WTC11 (cell line): ENCODE data around the gene RNF103. TPM values are rescaled to one million over a fixed set of nuclear protein-coding genes. Genes with fewer than 3 reads are reported as not detected.

Source experiments
- ATAC-seq: fragments of 200-7000 bp; cut with Tn5 transposase; 2 replicates; pipeline ENCODE4 v1.10.0; 2021; ENCODE audit warnings: mild to moderate bottlenecking, moderate library complexity
- CTCF ChIA-PET: fragments of 300-600 bp; sonication (Branson Sonifier 250); formaldehyde crosslinking; loops from one replicate; lab custom pipeline; 2021; ENCODE audit warnings: antibody characterized with exemption; lab: Charles Lee
- POLR2A ChIA-PET: fragments of 350-600 bp; sonication (Branson Sonifier 250); formaldehyde crosslinking; loops from one replicate; lab custom pipeline; 2021; ENCODE audit warnings: antibody characterized with exemption; lab: Charles Lee
- DNase-seq: peaks from one replicate; pipeline ENCODE4 v3.0.0; 2021; ENCODE audit warnings: low spot score
- H3K27ac Mint-ChIP-seq: 2 replicates; pipeline ENCODE4 v1.8.0; 2021; ENCODE audit warnings: mixed read lengths
- H3K27me3 Mint-ChIP-seq: 2 replicates; pipeline ENCODE4 v1.8.0; 2021; ENCODE audit warnings: low read depth, mild to moderate bottlenecking, moderate library complexity, mixed read lengths
- H3K36me3 Mint-ChIP-seq: 2 replicates; pipeline ENCODE4 v1.8.0; 2021; ENCODE audit warnings: mixed read lengths
- H3K4me1 Mint-ChIP-seq: 2 replicates; pipeline ENCODE4 v1.8.0; 2022; ENCODE audit warnings: mixed read lengths
- H3K4me3 Mint-ChIP-seq: 2 replicates; pipeline ENCODE4 v1.8.0; 2021; ENCODE audit warnings: mild to moderate bottlenecking, moderate library complexity, mixed read lengths
- H3K9me3 Mint-ChIP-seq: 2 replicates; pipeline ENCODE4 v1.8.0; 2021; ENCODE audit warnings: mixed read lengths
- EMX1 ChIP-seq: fragments of 250-450 bp; sonication (Bioruptor Pico); IDR thresholded peaks from 2 replicates; pipeline ENCODE4 v1.8.0; 2021; ENCODE audit warnings: mild to moderate bottlenecking
- FOXP1 ChIP-seq: sonication (generic); formaldehyde crosslinking; IDR thresholded peaks from 2 replicates; pipeline ENCODE4 v1.8.0; 2022; ENCODE audit warnings: missing genetic modification reagents, mild to moderate bottlenecking, moderate library complexity, borderline replicate concordance
- GTF2I ChIP-seq: fragments of 250-450 bp; sonication (Bioruptor Pico); conservative IDR thresholded peaks from 2 replicates; pipeline ENCODE4 v1.4.0; 2021; ENCODE audit warnings: mild to moderate bottlenecking
- KAT7 ChIP-seq: sonication (generic); formaldehyde crosslinking; IDR thresholded peaks from 2 replicates; pipeline ENCODE4 v1.8.1; 2023; ENCODE audit warnings: missing genetic modification reagents, mild to moderate bottlenecking, borderline replicate concordance
- OVOL2 ChIP-seq: fragments of 250-450 bp; sonication (Bioruptor Pico); IDR thresholded peaks from 2 replicates; pipeline ENCODE4 v1.9.0; 2021; ENCODE audit warnings: mild to moderate bottlenecking, borderline replicate concordance
- SP1 ChIP-seq: sonication (generic); formaldehyde crosslinking; conservative IDR thresholded peaks from 2 replicates; pipeline ENCODE4 v1.8.1; 2022; ENCODE audit warnings: missing genetic modification reagents
- TEAD1 ChIP-seq: sonication (generic); formaldehyde crosslinking; IDR thresholded peaks from 2 replicates; pipeline ENCODE4 v1.8.0; 2022; ENCODE audit warnings: mild to moderate bottlenecking, missing genetic modification reagents
- TEAD4 ChIP-seq: sonication (generic); formaldehyde crosslinking; IDR thresholded peaks from 2 replicates; pipeline ENCODE4 v1.8.0; 2022; ENCODE audit warnings: mild to moderate bottlenecking, missing genetic modification reagents
- total RNA-seq: library from RNA; stranded (reverse); gene quantifications from 3 replicates; pipeline ENCODE4 v1.2.3, GENCODE V29; 2021
- TF ChIP-seq, protein P1 (sequence below): sonication (generic); formaldehyde crosslinking; IDR thresholded peaks from 2 replicates; pipeline ENCODE4 v1.8.1; 2022; ENCODE audit warnings: mild to moderate bottlenecking, missing genetic modification reagents, moderate library complexity, borderline replicate concordance
- TF ChIP-seq, protein P2 (sequence below): fragments of 250-450 bp; sonication (Bioruptor Pico); IDR thresholded peaks from 2 replicates; pipeline ENCODE4 v1.9.0; 2021; ENCODE audit warnings: mild to moderate bottlenecking, borderline replicate concordance
- TF ChIP-seq, protein P3 (sequence below): sonication (generic); formaldehyde crosslinking; IDR thresholded peaks from 2 replicates; pipeline ENCODE4 v1.8.1; 2022; ENCODE audit warnings: low read depth, mild to moderate bottlenecking, moderate library complexity, missing genetic modification reagents, borderline replicate concordance
- TF ChIP-seq, protein P4 (sequence below): sonication (generic); formaldehyde crosslinking; conservative IDR thresholded peaks from 2 replicates; pipeline ENCODE4 v1.8.1; 2023; ENCODE audit warnings: mild to moderate bottlenecking, low read depth, missing genetic modification reagents, moderate library complexity
- TF ChIP-seq, protein P5 (sequence below): fragments of 250-450 bp; sonication (Bioruptor Pico); conservative IDR thresholded peaks from 2 replicates; pipeline ENCODE4 v1.9.0; 2021; ENCODE audit warnings: mild to moderate bottlenecking
- TF ChIP-seq, protein P6 (sequence below): sonication (generic); formaldehyde crosslinking; IDR thresholded peaks from 2 replicates; pipeline ENCODE4 v1.8.1; 2023; ENCODE audit warnings: mild to moderate bottlenecking, missing genetic modification reagents, moderate library complexity
- TF ChIP-seq, protein P7 (sequence below): sonication (generic); formaldehyde crosslinking; IDR thresholded peaks from 2 replicates; pipeline ENCODE4 v1.8.1; 2023; ENCODE audit warnings: mild to moderate bottlenecking, missing genetic modification reagents, borderline replicate concordance
- TF ChIP-seq, protein P8 (sequence below): sonication (generic); formaldehyde crosslinking; IDR thresholded peaks from 2 replicates; pipeline ENCODE4 v1.8.1; 2023; ENCODE audit warnings: mild to moderate bottlenecking, missing genetic modification reagents, moderate library complexity

Gene RNF103
- total RNA-seq, 1 experiment from 2014 or later: 6.8 TPM

DNA sequence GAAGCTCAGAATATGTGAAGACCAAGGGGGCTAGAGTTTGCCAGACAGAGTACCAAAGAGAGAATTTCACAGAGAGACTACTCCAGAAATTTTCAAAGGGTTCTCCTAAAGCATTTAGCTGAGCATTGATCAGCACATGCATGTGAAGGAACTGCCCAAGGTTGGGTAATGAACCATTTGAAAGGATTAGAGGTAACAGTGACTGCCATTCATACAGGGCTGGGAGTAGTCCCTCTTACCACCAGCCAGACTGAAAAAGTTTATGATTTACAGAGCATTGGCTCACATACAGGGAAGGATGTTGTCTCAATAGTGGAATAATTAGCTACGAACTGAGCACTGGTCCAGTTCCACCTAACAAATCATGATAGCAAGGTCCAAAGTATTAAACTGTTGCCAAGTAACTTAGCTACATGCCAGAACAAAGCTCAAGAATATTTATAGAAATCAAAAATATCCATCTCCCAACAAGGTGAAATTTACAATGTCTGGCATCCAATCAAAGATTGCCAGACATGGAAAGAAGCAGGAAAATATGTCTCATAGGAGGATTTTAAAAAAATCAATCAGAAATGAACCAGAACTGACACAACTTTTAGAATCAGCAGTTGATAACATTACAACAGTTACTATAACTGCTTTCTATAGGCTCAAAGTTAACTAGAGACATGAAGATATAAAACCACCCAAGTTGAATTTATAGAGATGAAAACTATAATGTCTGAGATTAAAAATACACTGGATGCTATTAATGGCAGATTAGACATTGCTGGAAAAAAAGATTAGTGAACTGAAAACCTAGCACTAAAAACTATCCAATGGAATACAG is 25.7 kb upstream of the RNF103 start:
- ATAC-seq: no peak
- Mint-ChIP-seq H3K9me3 (peaks cover 33% of the 10 kb centered on the region), H3K36me3 (peaks cover 6% of the 10 kb centered on the region), H3K27ac (no peak overlapping the region), H3K4me3 (no peak overlapping the region), H3K4me1 (no peaks in the 10 kb centered on the region), H3K27me3 (no peaks in the 10 kb centered on the region)
- ChIA-PET POLR2A (no interaction called here), CTCF (no interaction called here)
- no peak for DNase-seq
- TF ChIP-seq, protein P1, sequence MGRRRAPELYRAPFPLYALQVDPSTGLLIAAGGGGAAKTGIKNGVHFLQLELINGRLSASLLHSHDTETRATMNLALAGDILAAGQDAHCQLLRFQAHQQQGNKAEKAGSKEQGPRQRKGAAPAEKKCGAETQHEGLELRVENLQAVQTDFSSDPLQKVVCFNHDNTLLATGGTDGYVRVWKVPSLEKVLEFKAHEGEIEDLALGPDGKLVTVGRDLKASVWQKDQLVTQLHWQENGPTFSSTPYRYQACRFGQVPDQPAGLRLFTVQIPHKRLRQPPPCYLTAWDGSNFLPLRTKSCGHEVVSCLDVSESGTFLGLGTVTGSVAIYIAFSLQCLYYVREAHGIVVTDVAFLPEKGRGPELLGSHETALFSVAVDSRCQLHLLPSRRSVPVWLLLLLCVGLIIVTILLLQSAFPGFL (CRISPR knock-in tag): no peak
- TF ChIP-seq, protein P2, sequence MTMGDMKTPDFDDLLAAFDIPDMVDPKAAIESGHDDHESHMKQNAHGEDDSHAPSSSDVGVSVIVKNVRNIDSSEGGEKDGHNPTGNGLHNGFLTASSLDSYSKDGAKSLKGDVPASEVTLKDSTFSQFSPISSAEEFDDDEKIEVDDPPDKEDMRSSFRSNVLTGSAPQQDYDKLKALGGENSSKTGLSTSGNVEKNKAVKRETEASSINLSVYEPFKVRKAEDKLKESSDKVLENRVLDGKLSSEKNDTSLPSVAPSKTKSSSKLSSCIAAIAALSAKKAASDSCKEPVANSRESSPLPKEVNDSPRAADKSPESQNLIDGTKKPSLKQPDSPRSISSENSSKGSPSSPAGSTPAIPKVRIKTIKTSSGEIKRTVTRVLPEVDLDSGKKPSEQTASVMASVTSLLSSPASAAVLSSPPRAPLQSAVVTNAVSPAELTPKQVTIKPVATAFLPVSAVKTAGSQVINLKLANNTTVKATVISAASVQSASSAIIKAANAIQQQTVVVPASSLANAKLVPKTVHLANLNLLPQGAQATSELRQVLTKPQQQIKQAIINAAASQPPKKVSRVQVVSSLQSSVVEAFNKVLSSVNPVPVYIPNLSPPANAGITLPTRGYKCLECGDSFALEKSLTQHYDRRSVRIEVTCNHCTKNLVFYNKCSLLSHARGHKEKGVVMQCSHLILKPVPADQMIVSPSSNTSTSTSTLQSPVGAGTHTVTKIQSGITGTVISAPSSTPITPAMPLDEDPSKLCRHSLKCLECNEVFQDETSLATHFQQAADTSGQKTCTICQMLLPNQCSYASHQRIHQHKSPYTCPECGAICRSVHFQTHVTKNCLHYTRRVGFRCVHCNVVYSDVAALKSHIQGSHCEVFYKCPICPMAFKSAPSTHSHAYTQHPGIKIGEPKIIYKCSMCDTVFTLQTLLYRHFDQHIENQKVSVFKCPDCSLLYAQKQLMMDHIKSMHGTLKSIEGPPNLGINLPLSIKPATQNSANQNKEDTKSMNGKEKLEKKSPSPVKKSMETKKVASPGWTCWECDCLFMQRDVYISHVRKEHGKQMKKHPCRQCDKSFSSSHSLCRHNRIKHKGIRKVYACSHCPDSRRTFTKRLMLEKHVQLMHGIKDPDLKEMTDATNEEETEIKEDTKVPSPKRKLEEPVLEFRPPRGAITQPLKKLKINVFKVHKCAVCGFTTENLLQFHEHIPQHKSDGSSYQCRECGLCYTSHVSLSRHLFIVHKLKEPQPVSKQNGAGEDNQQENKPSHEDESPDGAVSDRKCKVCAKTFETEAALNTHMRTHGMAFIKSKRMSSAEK (CRISPR knock-in tag): no peak
- TF ChIP-seq EMX1: no peak
- no peak for TF ChIP-seq TEAD1
- TF ChIP-seq FOXP1 (CRISPR knock-in tag): no peak
- TF ChIP-seq, protein P3, sequence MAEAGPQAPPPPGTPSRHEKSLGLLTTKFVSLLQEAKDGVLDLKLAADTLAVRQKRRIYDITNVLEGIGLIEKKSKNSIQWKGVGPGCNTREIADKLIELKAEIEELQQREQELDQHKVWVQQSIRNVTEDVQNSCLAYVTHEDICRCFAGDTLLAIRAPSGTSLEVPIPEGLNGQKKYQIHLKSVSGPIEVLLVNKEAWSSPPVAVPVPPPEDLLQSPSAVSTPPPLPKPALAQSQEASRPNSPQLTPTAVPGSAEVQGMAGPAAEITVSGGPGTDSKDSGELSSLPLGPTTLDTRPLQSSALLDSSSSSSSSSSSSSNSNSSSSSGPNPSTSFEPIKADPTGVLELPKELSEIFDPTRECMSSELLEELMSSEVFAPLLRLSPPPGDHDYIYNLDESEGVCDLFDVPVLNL (CRISPR knock-in tag): no peak
- no peak for TF ChIP-seq TEAD4
- no peak for TF ChIP-seq SP1 (CRISPR knock-in tag)
- TF ChIP-seq, protein P4, sequence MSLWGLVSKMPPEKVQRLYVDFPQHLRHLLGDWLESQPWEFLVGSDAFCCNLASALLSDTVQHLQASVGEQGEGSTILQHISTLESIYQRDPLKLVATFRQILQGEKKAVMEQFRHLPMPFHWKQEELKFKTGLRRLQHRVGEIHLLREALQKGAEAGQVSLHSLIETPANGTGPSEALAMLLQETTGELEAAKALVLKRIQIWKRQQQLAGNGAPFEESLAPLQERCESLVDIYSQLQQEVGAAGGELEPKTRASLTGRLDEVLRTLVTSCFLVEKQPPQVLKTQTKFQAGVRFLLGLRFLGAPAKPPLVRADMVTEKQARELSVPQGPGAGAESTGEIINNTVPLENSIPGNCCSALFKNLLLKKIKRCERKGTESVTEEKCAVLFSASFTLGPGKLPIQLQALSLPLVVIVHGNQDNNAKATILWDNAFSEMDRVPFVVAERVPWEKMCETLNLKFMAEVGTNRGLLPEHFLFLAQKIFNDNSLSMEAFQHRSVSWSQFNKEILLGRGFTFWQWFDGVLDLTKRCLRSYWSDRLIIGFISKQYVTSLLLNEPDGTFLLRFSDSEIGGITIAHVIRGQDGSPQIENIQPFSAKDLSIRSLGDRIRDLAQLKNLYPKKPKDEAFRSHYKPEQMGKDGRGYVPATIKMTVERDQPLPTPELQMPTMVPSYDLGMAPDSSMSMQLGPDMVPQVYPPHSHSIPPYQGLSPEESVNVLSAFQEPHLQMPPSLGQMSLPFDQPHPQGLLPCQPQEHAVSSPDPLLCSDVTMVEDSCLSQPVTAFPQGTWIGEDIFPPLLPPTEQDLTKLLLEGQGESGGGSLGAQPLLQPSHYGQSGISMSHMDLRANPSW: no peak
- no peak for TF ChIP-seq OVOL2 (CRISPR knock-in tag)
- TF ChIP-seq GTF2I (CRISPR knock-in tag): no peak
- TF ChIP-seq, protein P5, sequence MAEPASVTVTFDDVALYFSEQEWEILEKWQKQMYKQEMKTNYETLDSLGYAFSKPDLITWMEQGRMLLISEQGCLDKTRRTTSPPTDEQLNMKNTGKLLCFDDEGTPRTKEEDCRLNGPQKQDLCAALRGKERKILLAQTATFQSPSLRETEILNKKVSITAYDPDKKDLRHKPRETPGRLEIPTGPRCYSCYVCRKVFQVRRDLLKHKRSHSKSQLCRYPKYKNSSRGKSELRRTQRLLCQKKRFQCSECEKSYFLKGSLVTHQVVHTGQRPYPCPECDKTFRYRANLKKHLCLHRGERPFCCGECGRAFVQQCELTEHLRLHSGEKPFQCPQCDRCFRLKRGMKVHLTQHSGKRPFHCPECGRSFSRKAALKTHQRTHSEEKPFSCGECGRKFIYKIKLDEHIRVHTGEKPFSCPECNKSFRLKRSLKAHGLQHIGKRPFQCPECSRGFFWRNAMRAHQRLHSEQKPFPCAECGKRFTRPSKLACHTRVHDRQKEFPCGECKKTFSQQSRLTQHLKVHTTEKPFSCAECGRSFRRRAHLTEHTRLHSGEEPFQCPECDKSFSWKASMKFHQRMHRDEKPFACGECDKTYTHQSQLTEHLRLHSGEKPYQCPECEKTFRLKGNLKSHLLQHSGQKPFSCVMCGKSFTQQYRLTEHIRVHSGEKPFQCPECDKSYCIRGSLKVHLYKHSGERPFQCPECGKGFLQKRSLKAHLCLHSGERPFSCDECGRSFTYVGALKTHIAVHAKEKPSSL (CRISPR knock-in tag): no peak
- TF ChIP-seq, protein P6, sequence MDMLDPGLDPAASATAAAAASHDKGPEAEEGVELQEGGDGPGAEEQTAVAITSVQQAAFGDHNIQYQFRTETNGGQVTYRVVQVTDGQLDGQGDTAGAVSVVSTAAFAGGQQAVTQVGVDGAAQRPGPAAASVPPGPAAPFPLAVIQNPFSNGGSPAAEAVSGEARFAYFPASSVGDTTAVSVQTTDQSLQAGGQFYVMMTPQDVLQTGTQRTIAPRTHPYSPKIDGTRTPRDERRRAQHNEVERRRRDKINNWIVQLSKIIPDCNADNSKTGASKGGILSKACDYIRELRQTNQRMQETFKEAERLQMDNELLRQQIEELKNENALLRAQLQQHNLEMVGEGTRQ (CRISPR knock-in tag): no peak
- no peak for TF ChIP-seq KAT7
- TF ChIP-seq, protein P7, sequence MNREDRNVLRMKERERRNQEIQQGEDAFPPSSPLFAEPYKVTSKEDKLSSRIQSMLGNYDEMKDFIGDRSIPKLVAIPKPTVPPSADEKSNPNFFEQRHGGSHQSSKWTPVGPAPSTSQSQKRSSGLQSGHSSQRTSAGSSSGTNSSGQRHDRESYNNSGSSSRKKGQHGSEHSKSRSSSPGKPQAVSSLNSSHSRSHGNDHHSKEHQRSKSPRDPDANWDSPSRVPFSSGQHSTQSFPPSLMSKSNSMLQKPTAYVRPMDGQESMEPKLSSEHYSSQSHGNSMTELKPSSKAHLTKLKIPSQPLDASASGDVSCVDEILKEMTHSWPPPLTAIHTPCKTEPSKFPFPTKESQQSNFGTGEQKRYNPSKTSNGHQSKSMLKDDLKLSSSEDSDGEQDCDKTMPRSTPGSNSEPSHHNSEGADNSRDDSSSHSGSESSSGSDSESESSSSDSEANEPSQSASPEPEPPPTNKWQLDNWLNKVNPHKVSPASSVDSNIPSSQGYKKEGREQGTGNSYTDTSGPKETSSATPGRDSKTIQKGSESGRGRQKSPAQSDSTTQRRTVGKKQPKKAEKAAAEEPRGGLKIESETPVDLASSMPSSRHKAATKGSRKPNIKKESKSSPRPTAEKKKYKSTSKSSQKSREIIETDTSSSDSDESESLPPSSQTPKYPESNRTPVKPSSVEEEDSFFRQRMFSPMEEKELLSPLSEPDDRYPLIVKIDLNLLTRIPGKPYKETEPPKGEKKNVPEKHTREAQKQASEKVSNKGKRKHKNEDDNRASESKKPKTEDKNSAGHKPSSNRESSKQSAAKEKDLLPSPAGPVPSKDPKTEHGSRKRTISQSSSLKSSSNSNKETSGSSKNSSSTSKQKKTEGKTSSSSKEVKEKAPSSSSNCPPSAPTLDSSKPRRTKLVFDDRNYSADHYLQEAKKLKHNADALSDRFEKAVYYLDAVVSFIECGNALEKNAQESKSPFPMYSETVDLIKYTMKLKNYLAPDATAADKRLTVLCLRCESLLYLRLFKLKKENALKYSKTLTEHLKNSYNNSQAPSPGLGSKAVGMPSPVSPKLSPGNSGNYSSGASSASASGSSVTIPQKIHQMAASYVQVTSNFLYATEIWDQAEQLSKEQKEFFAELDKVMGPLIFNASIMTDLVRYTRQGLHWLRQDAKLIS: no peak
- TF ChIP-seq, protein P8, sequence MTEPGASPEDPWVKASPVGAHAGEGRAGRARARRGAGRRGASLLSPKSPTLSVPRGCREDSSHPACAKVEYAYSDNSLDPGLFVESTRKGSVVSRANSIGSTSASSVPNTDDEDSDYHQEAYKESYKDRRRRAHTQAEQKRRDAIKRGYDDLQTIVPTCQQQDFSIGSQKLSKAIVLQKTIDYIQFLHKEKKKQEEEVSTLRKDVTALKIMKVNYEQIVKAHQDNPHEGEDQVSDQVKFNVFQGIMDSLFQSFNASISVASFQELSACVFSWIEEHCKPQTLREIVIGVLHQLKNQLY (CRISPR knock-in tag): no peak
